T-helper 17 cell (primary cell): ENCODE data around the gene KATNB1. TPM values are rescaled to one million over a fixed set of nuclear protein-coding genes. Genes with fewer than 3 reads are reported as not detected.

ENCODE experiments used
- total RNA-seq, 4 donors: library from RNA in 2 of 4; stranded (reverse) in 2 of 4; gene quantifications; one replicate each; pipeline ENCODE4 v1.2.3 and lab custom pipeline; 2022 to 2026

Gene KATNB1
- total RNA-seq, 2 donors from 2014 or later = 24.3 to 27.3 TPM

Other genes starting within 250 kb of the KATNB1 start
- 1 to 10 TPM; 1.8 to 2.6 TPM for gene DOK4, start 249.3 kb upstream of the KATNB1 start, total RNA-seq
- gene CCDC102A, start 199.2 kb upstream of the KATNB1 start, total RNA-seq = 1 to 10 TPM; 3.1 to 4.9 TPM
- gene ADGRG5, start 193.1 kb upstream of the KATNB1 start, total RNA-seq = 1 to 10 TPM; 1.6 to 2.8 TPM
- 1 to 10 TPM in 1 of 2 donors, under 1 TPM in 1; 0.65 to 1.3 TPM for gene ADGRG1, start 107.1 kb upstream of the KATNB1 start, total RNA-seq
- gene ADGRG3, start 67.5 kb upstream of the KATNB1 start, total RNA-seq = under 1 TPM; 0.75 to 0.99 TPM
- gene DRC7, start 41.0 kb upstream of the KATNB1 start, total RNA-seq = under 1 TPM in 1 of 2 donors, not detected in 1; 0.23 TPM
- gene KIFC3, start 66.7 kb downstream of the KATNB1 start, total RNA-seq = 10 to 100 TPM in 1 of 2 donors, under 1 TPM in 1; 0.70 to 15.2 TPM
- gene CNGB1, start 235.4 kb downstream of the KATNB1 start, total RNA-seq = not detected